Dermis microvascular lymphatic vessel endothelial cell (primary cell): ENCODE results near the gene MSRB1. TPM values are rescaled to one million over a fixed set of nuclear protein-coding genes. Genes with fewer than 3 reads are reported as not detected.

ENCODE experiments used
- DNase-seq, 2 donors: peaks; one replicate each; pipeline versions ENCODE4 v3.0.0 to v3.0.0-alpha.2; 2010; ENCODE audit warnings: low read depth in 2 of 2
- total RNA-seq: library from RNA; depleted of rRNA; stranded (reverse); fragments of >200 nt; gene quantifications from 2 replicates; pipeline ENCODE4 v1.2.1, GENCODE V29; 2014

The MSRB1 gene
- total RNA-seq, 1 donor from 2014 or later, result 10.4 TPM

- no peak for DNase-seq
Observed at GRCh38 chr16:1918351-1919326, 24.4 kb downstream of the MSRB1 start, which contains the start of gene HS3ST6. Gene HS3ST6 (minus strand): TSS chr16:1918415. CDS start chr16:1918323, 92 bp downstream.

- no peak for DNase-seq
Observed at GRCh38 chr16:1917665-1918350, 25.2 kb downstream of the MSRB1 start.

- DNase-seq, result no peak
Observed at GRCh38 chr16:1917056-1917664, 25.8 kb downstream of the MSRB1 start.

- no peak for DNase-seq
Observed at GRCh38 chr16:1916640-1916990, 26.4 kb downstream of the MSRB1 start.

GRCh38 chr16:1915732-1916639 is 27.0 kb downstream of the MSRB1 start:
- DNase-seq, result no peak

- DNase-seq, result no peak
Observed at GRCh38 chr16:1914988-1915387, 28.0 kb downstream of the MSRB1 start.

GRCh38 chr16:1914084-1914608 is 28.9 kb downstream of the MSRB1 start:
- DNase-seq, result no peak

- no peak for DNase-seq
Observed at GRCh38 chr16:1913327-1914083, 29.5 kb downstream of the MSRB1 start.

- DNase-seq, result no peak
Observed at GRCh38 chr16:1912215-1912543, 30.8 kb downstream of the MSRB1 start.

- no peak for DNase-seq
Observed at GRCh38 chr16:1911467-1912214, 31.4 kb downstream of the MSRB1 start.

- no peak for DNase-seq
Observed at GRCh38 chr16:1909561-1910231, 33.3 kb downstream of the MSRB1 start.

GRCh38 chr16:1908983-1909382 is 34.0 kb downstream of the MSRB1 start:
- no peak for DNase-seq

- no peak for DNase-seq
Observed at GRCh38 chr16:1908184-1908583, 34.8 kb downstream of the MSRB1 start.

GRCh38 chr16:1907226-1907860 is 35.7 kb downstream of the MSRB1 start:
- DNase-seq, result no peak

GRCh38 chr16:1906846-1907165 is 36.2 kb downstream of the MSRB1 start:
- DNase-seq, result no peak

- no peak for DNase-seq
Observed at GRCh38 chr16:1906055-1906845, 36.7 kb downstream of the MSRB1 start.
